K562 (cell line): ENCODE data around the gene FLOT2. TPM values are rescaled to one million over a fixed set of nuclear protein-coding genes. Genes with fewer than 3 reads are reported as not detected.

ENCODE experiments used
- ATAC-seq: fragments of 200-7000 bp; cut with Tn5 transposase; 3 replicates; pipeline ENCODE4 v1.9.1; 2020; ENCODE audit warnings: moderate library complexity
- BruUV-seq: library from RNA; stranded (reverse); fragments of 400-500 nt; replicated peaks from 2 replicates; lab custom pipeline; 2021; lab: Mats Ljungman, UMichigan
- CTCF ChIA-PET: fragments of 300-600 bp; formaldehyde crosslinking; extraction: SDS; loops from one replicate; lab custom pipeline; 2021; ENCODE audit warnings: low intra/inter-chr PET ratio; lab: Yijun Ruan, JAX
- POLR2A ChIA-PET: fragments of 300-600, 350-650 bp; sonication (Branson Sonifier 250); formaldehyde crosslinking; extraction: SDS; loops from one replicate; lab custom pipeline; 2021; ENCODE audit warnings: antibody characterized with exemption, inconsistent platforms; lab: Yijun Ruan, JAX
- DNase-seq, 4 experiments: peaks; one replicate each; pipeline versions ENCODE4 v3.0.0 to v3.0.0-alpha.2; 2011 to 2018; ENCODE audit warnings: low spot score in 3 of 4, mixed read lengths in 3 of 4; ENCODE audit errors: extremely low read depth in 1 of 4
- FAIRE-seq: peaks from 2 replicates; lab custom pipeline; 2011; peaks lifted over from hg19 to GRCh38; lab: Jason Lieb, UNC
- H2AFZ ChIP-seq: 2 replicates; pipeline ENCODE4 v1.6.0; 2011; ENCODE audit warnings: low read depth, low read length, control low read depth, inconsistent platforms
- H3K27ac ChIP-seq: fragments of 200-600 bp; 3 replicates; pipeline ENCODE4 v1.8.0; 2011; ENCODE audit warnings: low read depth, mild to moderate bottlenecking, control low read depth, inconsistent platforms, low read length, moderate library complexity, mixed read lengths; ENCODE audit errors: extremely low read depth
- H3K27me3 ChIP-seq, 2 experiments: fragments of 300-600 bp in 1 of 2; 2 replicates in 1 of 2; 3 replicates in 1 of 2; pipeline versions ENCODE4 v1.6.0 to v1.8.0; 2011; ENCODE audit warnings: inconsistent platforms in 2 of 2, low read length in 2 of 2, mild to moderate bottlenecking in 1 of 2, mixed read lengths in 1 of 2, moderate library complexity in 1 of 2; ENCODE audit not compliant: control insufficient read depth in 2 of 2, insufficient read depth in 2 of 2
- H3K36me3 ChIP-seq: fragments of 300-600 bp; 3 replicates; pipeline ENCODE4 v1.8.0; 2011; ENCODE audit warnings: mild to moderate bottlenecking, low read length, inconsistent platforms; ENCODE audit not compliant: control insufficient read depth, insufficient read depth
- H3K4me1 ChIP-seq, 2 experiments: fragments of 200-600 bp in 1 of 2; replicated peaks in 1 of 2; 2 replicates in 1 of 2; 3 replicates in 1 of 2; pipeline versions ENCODE4 v1.5.1 to v1.8.0; 2011; ENCODE audit warnings: inconsistent platforms in 2 of 2, low read length in 2 of 2, mild to moderate bottlenecking in 1 of 2, mixed read lengths in 1 of 2, moderate library complexity in 1 of 2; ENCODE audit not compliant: control insufficient read depth in 2 of 2, insufficient read depth in 2 of 2
- H3K4me2 ChIP-seq: 2 replicates; pipeline ENCODE4 v1.6.1; 2011; ENCODE audit warnings: low read length, control low read depth, inconsistent platforms, mixed read lengths; ENCODE audit not compliant: insufficient read depth
- H3K4me3 ChIP-seq: fragments of 200-600 bp; sonication (generic), shearing (Covaris generic); 2 replicates; pipeline ENCODE4 v1.5.1; 2016; ENCODE audit warnings: control low read depth, inconsistent platforms
- H3K79me2 ChIP-seq: fragments of 200-600 bp; 3 replicates; pipeline ENCODE4 v1.8.0; 2011; ENCODE audit warnings: low read length, inconsistent platforms; ENCODE audit not compliant: control insufficient read depth, insufficient read depth
- H3K9ac ChIP-seq, 2 experiments: 2 replicates each; pipeline versions ENCODE4 v1.6.0 to v1.6.1; 2011; ENCODE audit warnings: low read depth in 2 of 2, low read length in 2 of 2, control low read depth in 1 of 2, inconsistent platforms in 1 of 2, mild to moderate bottlenecking in 1 of 2, mixed read lengths in 1 of 2; ENCODE audit not compliant: insufficient read depth in 1 of 2
- H3K9me1 ChIP-seq: one replicate; pipeline ENCODE4 v1.6.0; 2011; ENCODE audit warnings: inconsistent platforms, mild to moderate bottlenecking, low read length, moderate library complexity; ENCODE audit not compliant: control insufficient read depth, insufficient read depth
- H3K9me3 ChIP-seq: replicated peaks from 2 replicates; pipeline ENCODE4 v1.5.1; 2011; ENCODE audit warnings: low read depth, low read length, inconsistent platforms; ENCODE audit not compliant: control insufficient read depth, insufficient read depth
- H4K20me1 ChIP-seq: replicated peaks from 2 replicates; pipeline ENCODE4 v1.6.1; 2011; ENCODE audit warnings: low read length, inconsistent platforms, mixed read lengths; ENCODE audit not compliant: control insufficient read depth, insufficient read depth
- ADNP ChIP-seq: fragments of 200-800 bp; sonication (Bioruptor generic); IDR thresholded peaks from 2 replicates; pipeline ENCODE4 v1.6.1; 2016; ENCODE audit warnings: missing genetic modification characterization, missing compliant biosample characterization
- DMBX1 ChIP-seq: fragments of 250-450 bp; sonication (Bioruptor Pico); IDR thresholded peaks from 2 replicates; pipeline ENCODE4 v1.8.0; 2022; ENCODE audit warnings: inconsistent platforms, mild to moderate bottlenecking, moderate library complexity, borderline replicate concordance
- LARP7 ChIP-seq: fragments of 450-650 bp; IDR thresholded peaks from 2 replicates; pipeline ENCODE4 v1.6.1; 2016
- MCM2 ChIP-seq: fragments of 450-650 bp; IDR thresholded peaks from 2 replicates; pipeline ENCODE4 v1.6.1; 2017; ENCODE audit warnings: low read depth, mild to moderate bottlenecking
- RBM14 ChIP-seq: fragments of 200-400 bp; formaldehyde crosslinking; IDR thresholded peaks from 2 replicates; pipeline ENCODE4 v1.6.1; 2018; ENCODE audit warnings: low read depth, mild to moderate bottlenecking, low read length, moderate library complexity, borderline replicate concordance; ENCODE audit not compliant: insufficient read depth
- SMARCE1 ChIP-seq: fragments of 450-650 bp; IDR thresholded peaks from 2 replicates; pipeline ENCODE4 v1.7.1; 2016; ENCODE audit warnings: mild to moderate bottlenecking
- STAT5B ChIP-seq: fragments of 250-450 bp; sonication (Bioruptor Pico); IDR thresholded peaks from 2 replicates; pipeline ENCODE4 v1.8.0; 2021; ENCODE audit warnings: mild to moderate bottlenecking, inconsistent platforms
- ZKSCAN1 ChIP-seq: fragments of 150-350 bp; IDR thresholded peaks from 2 replicates; pipeline ENCODE4 v1.6.1; 2016; ENCODE audit warnings: low read depth, low read length
- ZNF696 ChIP-seq: fragments of 250-450 bp; sonication (Bioruptor Pico); conservative IDR thresholded peaks from 2 replicates; pipeline ENCODE4 v1.4.0; 2020; ENCODE audit warnings: mild to moderate bottlenecking, moderate library complexity
- WGBS: fragments of 100-300 bp; shearing (Covaris generic); methylation state at CpG from one replicate; pipeline ENCODE4 v1.1.6; 2016; ENCODE audit warnings: low coverage, mixed read lengths; ENCODE audit not compliant: insufficient coverage; ENCODE audit errors: missing lambda C conversion rate; 5-methylcytosine and 5-hydroxymethylcytosine counted together
- in situ Hi-C: fragments of 300-500 bp; cut with MboI; formaldehyde crosslinking; loops from 4 replicates; pipeline ENCODE4 v1.15.0; 2018; ENCODE audit warnings: inconsistent platforms, mixed read lengths
- intact Hi-C: fragments of 100-400 bp; cut with micrococcal nuclease; formaldehyde crosslinking; loops from 2 replicates; pipeline ENCODE4 v1.14.2; 2022
- polyA plus RNA-seq, 8 experiments: library from polyadenylated mRNA; depleted of rRNA in 4 of 8; stranded (reverse) in 5 of 8; unstranded in 3 of 8; fragments of >200 nt; fragmentation: Nextera tagmentation in 2 of 8; fragmentation: Illumina TruSeq in 1 of 8; extraction: Ambion mirVana in 2 of 8; extraction: Trizol in 1 of 8; gene quantifications; 2 replicates each; pipeline versions ENCODE4 v1.2.1 to v1.2.3, GENCODE V29; 2011 to 2014; ENCODE audit warnings: inconsistent platforms in 1 of 8, missing spikeins in 1 of 8
- total RNA-seq, 7 experiments: library from RNA; depleted of rRNA in 6 of 7; stranded (reverse); fragments of >200 nt in 6 of 7; fragmentation: Illumina TruSeq in 2 of 7; extraction: Trizol in 2 of 7; gene quantifications; 2 replicates each; pipeline versions ENCODE4 v1.2.1 to v1.2.3, GENCODE V29; 2011 to 2021; ENCODE audit warnings: low replicate concordance in 1 of 7
- TF ChIP-seq, protein P1 (sequence below), 3 experiments: fragments of 200-800 bp in 1 of 3; sonication (Bioruptor generic) in 1 of 3; sonication (generic) in 1 of 3; formaldehyde crosslinking in 1 of 3; IDR thresholded peaks; 2 replicates each; pipeline versions ENCODE4 v1.6.1 to v1.8.0; 2016 to 2022; ENCODE audit warnings: mild to moderate bottlenecking in 2 of 3, missing compliant biosample characterization in 2 of 3, missing genetic modification characterization in 2 of 3, missing genetic modification reagents in 1 of 3
- TF ChIP-seq, protein P2 (sequence below): fragments of 450-650 bp; formaldehyde crosslinking; IDR thresholded peaks from 2 replicates; pipeline ENCODE4 v1.4.0; 2022; ENCODE audit warnings: missing genetic modification characterization
- TF ChIP-seq, protein P3 (sequence below), 2 experiments: fragments of 250-450 bp in 1 of 2; fragments of 450-650 bp in 1 of 2; sonication (Bioruptor Pico) in 1 of 2; IDR thresholded peaks; 2 replicates each; pipeline versions ENCODE4 v1.6.1 to v1.8.0; 2016 to 2021; ENCODE audit warnings: mild to moderate bottlenecking in 2 of 2, moderate library complexity in 2 of 2, missing compliant biosample characterization in 1 of 2, missing genetic modification characterization in 1 of 2

FLOT2 gene
- total and polyA plus RNA-seq, 9 of the 15 experiments (the other 6 are each of a cell fraction or from before 2014, with no cell fraction given), result 17.5 to 138 (median 41.7) TPM

DNA sequence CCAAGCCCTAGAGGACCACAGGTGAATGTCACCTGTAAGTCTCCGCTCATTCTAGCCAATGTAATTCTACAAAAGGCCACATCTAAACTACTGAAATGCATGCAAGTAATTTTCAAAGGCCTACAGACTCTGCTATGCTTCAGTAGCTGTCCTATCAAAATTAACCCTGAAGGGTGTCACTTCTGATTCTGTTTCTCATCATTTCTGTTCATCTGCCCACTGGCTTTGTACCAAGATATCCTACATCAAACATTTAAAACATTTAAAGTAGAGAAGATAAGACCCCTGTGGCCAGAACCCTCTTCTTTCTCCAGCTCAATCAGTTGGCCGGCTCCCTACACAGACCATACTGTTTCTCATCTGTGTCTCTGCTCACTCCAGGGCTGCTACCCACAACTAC, 32.3 kb upstream of the FLOT2 start:
- 65% methylated on average over 2 of the region's 2 CpGs for WGBS
- intact Hi-C loops, result loop anchor here (5.0 kb wide), 1 partner anchor 332 kb away; the partner anchor contains the start of gene SPAG5
- POLR2A ChIA-PET, result interaction anchor here (0.7 to 1.8 kb wide), 8 partner anchors 9 to 64 kb away, joined by 3 to 13 read pairs (median 3); partner anchors contain the start of gene FLOT2
- Histone ChIP-seq H4K20me1 (peaks cover 14% of the 10 kb centered on the region; the same call in 1 of the 2 replicates), H3K9ac (no peak overlapping the region), H3K36me3 (peaks cover 48% of the 10 kb centered on the region; the same call in 2 of the 3 replicates), H3K9me1 (peaks cover 3% of the 10 kb centered on the region), H3K79me2 (peaks cover 66% of the 10 kb centered on the region), H3K4me3 (no peak overlapping the region), H3K4me2 (no peak overlapping the region), H3K9me3 (no peaks in the 10 kb centered on the region), H3K4me1 (peaks cover 3 to 45% of the 10 kb centered on the region in 2 experiments; a peak in 4 of 5 replicates), H3K27ac (no peak overlapping the region), H2AFZ (no peak overlapping the region), H3K27me3 (no peaks in the 10 kb centered on the region)
- TF ChIP-seq, protein P1, sequence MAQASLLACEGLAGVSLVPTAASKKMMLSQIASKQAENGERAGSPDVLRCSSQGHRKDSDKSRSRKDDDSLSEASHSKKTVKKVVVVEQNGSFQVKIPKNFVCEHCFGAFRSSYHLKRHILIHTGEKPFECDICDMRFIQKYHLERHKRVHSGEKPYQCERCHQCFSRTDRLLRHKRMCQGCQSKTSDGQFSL (CRISPR knock-in tag; IDR thresholded peaks at IDR 0.05), result no peak
- TF ChIP-seq, protein P1 (tag; IDR thresholded peaks at IDR 0.05), result no peak
- TF ChIP-seq DMBX1 (no peak), ZNF696 (CRISPR knock-in tag) (no peak), SMARCE1 (no peak), RBM14 (no peak), STAT5B (CRISPR knock-in tag) (no peak), LARP7 (no peak), ADNP (tag) (no peak), ZKSCAN1 (no peak), MCM2 (no peak)
- TF ChIP-seq, protein P2, sequence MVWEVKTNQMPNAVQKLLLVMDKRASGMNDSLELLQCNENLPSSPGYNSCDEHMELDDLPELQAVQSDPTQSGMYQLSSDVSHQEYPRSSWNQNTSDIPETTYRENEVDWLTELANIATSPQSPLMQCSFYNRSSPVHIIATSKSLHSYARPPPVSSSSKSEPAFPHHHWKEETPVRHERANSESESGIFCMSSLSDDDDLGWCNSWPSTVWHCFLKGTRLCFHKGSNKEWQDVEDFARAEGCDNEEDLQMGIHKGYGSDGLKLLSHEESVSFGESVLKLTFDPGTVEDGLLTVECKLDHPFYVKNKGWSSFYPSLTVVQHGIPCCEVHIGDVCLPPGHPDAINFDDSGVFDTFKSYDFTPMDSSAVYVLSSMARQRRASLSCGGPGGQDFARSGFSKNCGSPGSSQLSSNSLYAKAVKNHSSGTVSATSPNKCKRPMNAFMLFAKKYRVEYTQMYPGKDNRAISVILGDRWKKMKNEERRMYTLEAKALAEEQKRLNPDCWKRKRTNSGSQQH (CRISPR knock-in tag), result no peak
- TF ChIP-seq, protein P3, sequence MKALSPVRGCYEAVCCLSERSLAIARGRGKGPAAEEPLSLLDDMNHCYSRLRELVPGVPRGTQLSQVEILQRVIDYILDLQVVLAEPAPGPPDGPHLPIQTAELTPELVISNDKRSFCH (CRISPR knock-in tag; IDR thresholded peaks at IDR 0.05), result no peak
- TF ChIP-seq, protein P3 (tag; IDR thresholded peaks at IDR 0.05), result no peak
- no TSS peak for BruUV-seq
- CTCF ChIA-PET, result no interaction called here
- DNase-seq, result no peak
- no peak for ATAC-seq
- no peak for FAIRE-seq
- in situ Hi-C loops, result no loop called here
